NCI-H345 treated with DMSO at 0.1 percent for 48 hours (cell line): ENCODE data around the gene GZMA.
A peak's percentile ranks its signal among the peaks of the same experiment; 100 is the strongest.

Experiments used
- DNase-seq: peaks from one replicate; lab custom pipeline; 2025; ENCODE audit not compliant: unreplicated experiment; lab: John Stamatoyannopoulos, UW

Gene GZMA

GRCh38 chr5:55108661-55109060, 6.2 kb downstream of the GZMA start:
- DNase-seq, result no peak

- DNase-seq, result no peak
Observed at GRCh38 chr5:55110217-55110616, 7.8 kb downstream of the GZMA start.

GRCh38 chr5:55113327-55113726, 10.9 kb downstream of the GZMA start:
- no peak for DNase-seq

GRCh38 chr5:55114061-55114460, 11.6 kb downstream of the GZMA start:
- no peak for DNase-seq

- no peak for DNase-seq
Observed at GRCh38 chr5:55123365-55123764, 20.9 kb downstream of the GZMA start.

GRCh38 chr5:55134053-55134722, 31.7 kb downstream of the GZMA start:
- DNase-seq, result no peak

- DNase-seq, result no peak
Observed at GRCh38 chr5:55136521-55136920, 34.1 kb downstream of the GZMA start.

GRCh38 chr5:55140908-55141665, 38.6 kb downstream of the GZMA start:
- DNase-seq, result peak; percentile 6

- no peak for DNase-seq
Observed at GRCh38 chr5:55141945-55142690, 39.7 kb downstream of the GZMA start.

GRCh38 chr5:55143624-55144023, 41.2 kb downstream of the GZMA start:
- no peak for DNase-seq

- DNase-seq, result no peak
Observed at GRCh38 chr5:55146080-55146479, 43.6 kb downstream of the GZMA start.

- DNase-seq, result peak; percentile 69
Observed at GRCh38 chr5:55146543-55147151, 44.2 kb downstream of the GZMA start.

- DNase-seq, result no peak
Observed at GRCh38 chr5:55149308-55149795, 46.9 kb downstream of the GZMA start.

- no peak for DNase-seq
Observed at GRCh38 chr5:55151923-55152842, 49.7 kb downstream of the GZMA start.

GRCh38 chr5:55154873-55155272, 52.4 kb downstream of the GZMA start:
- DNase-seq, result no peak
